Activated CD8-positive, alpha-beta T cell treated with anti-CD3 and anti-CD28 coated beads, Interleukin-2, amount 10 ng/mL, durations not matched to agents 7 days and 5 days (primary cell): ENCODE data around the gene NOS3. TPM values are rescaled to one million over a fixed set of nuclear protein-coding genes. Genes with fewer than 3 reads are reported as not detected.

Experiments used
- ATAC-seq: fragments of 150-1000 bp; cut with Tn5 transposase; one replicate; pipeline ENCODE4 v1.10.0; 2021; ENCODE audit warnings: moderate library complexity
- CTCF ChIA-PET: fragments of 350-600 bp; sonication (Branson Sonifier 250); formaldehyde crosslinking; loops from one replicate; lab custom pipeline; 2021; ENCODE audit warnings: antibody characterized with exemption; lab: Charles Lee
- POLR2A ChIA-PET: fragments of 350-600 bp; sonication (Branson Sonifier 250); formaldehyde crosslinking; loops from one replicate; lab custom pipeline; 2021; ENCODE audit warnings: antibody characterized with exemption; lab: Charles Lee
- DNase-seq: peaks from one replicate; pipeline ENCODE4 v3.0.0-alpha.2; 2020
- H3K27ac Mint-ChIP-seq: one replicate; pipeline ENCODE4 v1.8.0; 2021; ENCODE audit warnings: mild to moderate bottlenecking, mixed read lengths
- H3K27me3 Mint-ChIP-seq: one replicate; pipeline ENCODE4 v1.8.0; 2021; ENCODE audit warnings: low read depth, mixed read lengths
- H3K36me3 Mint-ChIP-seq: one replicate; pipeline ENCODE4 v1.8.0; 2021; ENCODE audit warnings: low read depth, mixed read lengths
- H3K4me1 Mint-ChIP-seq: one replicate; pipeline ENCODE4 v1.8.0; 2021; ENCODE audit warnings: low read depth, mixed read lengths
- H3K4me3 Mint-ChIP-seq: one replicate; pipeline ENCODE4 v1.8.0; 2021; ENCODE audit warnings: mild to moderate bottlenecking, mixed read lengths
- H3K9me3 Mint-ChIP-seq: one replicate; pipeline ENCODE4 v1.8.0; 2022; ENCODE audit warnings: mixed read lengths; ENCODE audit not compliant: insufficient read depth
- total RNA-seq, 2 experiments: library from RNA; stranded (reverse); gene quantifications; one replicate each; pipeline ENCODE4 v1.2.3, GENCODE V29; 2021

NOS3 gene
- total RNA-seq, 2 experiments from 2014 or later = 12.2 to 13.8 TPM

- Mint-ChIP-seq H3K36me3 (no peaks in the 10 kb centered on the region), H3K4me1 (peaks cover 1% of the 10 kb centered on the region), H3K9me3 (no peaks in the 10 kb centered on the region), H3K27me3 (peaks cover 26% of the 10 kb centered on the region), H3K27ac (no peak overlapping the region), H3K4me3 (no peak overlapping the region)
- POLR2A ChIA-PET = no interaction called here
- CTCF ChIA-PET = interaction anchor here (0.8 kb wide), 1 partner anchor 8 kb away, joined by 5 read pairs; no protein-coding TSS in a partner anchor
- ATAC-seq = no peak
- DNase-seq = no peak
Measured at GRCh38 chr7:150954201-150954985, 36.4 kb upstream of the NOS3 start.

GRCh38 chr7:150954986-150955518, 35.8 kb upstream of the NOS3 start:
- H3K4me3 Mint-ChIP-seq = no peak overlapping the region
- ATAC-seq (no peak), DNase-seq (no peak)
- no peak overlapping the region for H3K27ac Mint-ChIP-seq
- H3K27me3 Mint-ChIP-seq = peaks cover 32% of the 10 kb centered on the region
- H3K9me3 Mint-ChIP-seq = no peaks in the 10 kb centered on the region
- ChIA-PET POLR2A (no interaction called here), CTCF (no interaction called here)
- H3K4me1 Mint-ChIP-seq = no peaks in the 10 kb centered on the region
- H3K36me3 Mint-ChIP-seq = no peaks in the 10 kb centered on the region

DNA sequence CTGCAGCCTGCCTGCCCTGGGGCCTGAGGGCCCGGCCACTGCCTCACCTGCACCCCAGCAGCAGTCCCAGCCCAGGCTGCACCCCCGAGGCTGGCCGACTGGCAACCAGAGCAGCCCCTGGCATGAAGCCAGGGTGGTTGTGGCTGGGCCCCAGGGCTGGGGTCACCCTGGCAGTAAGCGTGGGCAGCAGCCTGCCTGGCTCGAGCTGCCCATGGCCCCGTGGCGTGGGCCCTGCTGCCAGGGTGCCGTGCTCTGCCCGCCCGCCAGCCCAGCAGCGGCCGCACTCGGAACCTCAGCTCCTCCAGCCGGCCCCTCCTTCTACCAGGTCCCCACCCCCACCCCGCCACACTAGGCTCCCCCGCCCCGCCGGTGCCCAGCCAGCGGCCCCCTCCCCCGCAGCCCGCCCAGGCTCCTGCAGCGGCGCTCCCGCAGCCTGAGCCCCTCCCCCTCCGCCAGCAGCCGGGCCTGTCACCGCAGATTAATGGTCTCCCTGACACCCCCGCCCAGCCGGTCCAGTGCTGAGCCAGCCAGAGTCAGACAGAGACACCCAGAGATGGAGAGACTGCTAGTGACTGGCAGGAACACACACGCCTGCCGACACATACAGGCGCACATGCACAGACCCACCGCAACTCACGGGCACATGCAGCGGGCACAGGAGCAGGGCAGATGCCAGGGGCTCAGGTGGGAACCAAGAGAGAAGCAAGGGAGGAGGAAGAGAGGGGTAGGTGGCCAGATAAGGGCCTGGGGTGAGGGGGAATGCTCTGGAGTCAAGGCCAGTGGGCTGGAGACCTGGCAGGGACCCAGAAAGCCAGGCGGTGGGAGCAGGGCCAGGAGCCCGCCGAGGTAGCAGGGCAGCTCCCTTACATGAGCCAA, 35.1 kb upstream of the NOS3 start:
- H3K9me3 Mint-ChIP-seq = no peaks in the 10 kb centered on the region
- peaks cover 35% of the 10 kb centered on the region for H3K27me3 Mint-ChIP-seq
- DNase-seq (no peak), ATAC-seq (no peak)
- H3K4me1 Mint-ChIP-seq = no peaks in the 10 kb centered on the region
- no peaks in the 10 kb centered on the region for H3K36me3 Mint-ChIP-seq
- no peak overlapping the region for H3K4me3 Mint-ChIP-seq
- ChIA-PET CTCF (no interaction called here), POLR2A (no interaction called here)
- H3K27ac Mint-ChIP-seq = no peak overlapping the region

- H3K27me3 Mint-ChIP-seq = peaks cover 35% of the 10 kb centered on the region
- CTCF ChIA-PET = no interaction called here
- no peaks in the 10 kb centered on the region for H3K36me3 Mint-ChIP-seq
- DNase-seq = no peak
- H3K4me3 Mint-ChIP-seq = no peak overlapping the region
- no peak for ATAC-seq
- H3K9me3 Mint-ChIP-seq = no peaks in the 10 kb centered on the region
- H3K27ac Mint-ChIP-seq = no peak overlapping the region
- H3K4me1 Mint-ChIP-seq = no peaks in the 10 kb centered on the region
- POLR2A ChIA-PET = no interaction called here
Measured at GRCh38 chr7:150956395-150957132, 34.3 kb upstream of the NOS3 start.

DNA sequence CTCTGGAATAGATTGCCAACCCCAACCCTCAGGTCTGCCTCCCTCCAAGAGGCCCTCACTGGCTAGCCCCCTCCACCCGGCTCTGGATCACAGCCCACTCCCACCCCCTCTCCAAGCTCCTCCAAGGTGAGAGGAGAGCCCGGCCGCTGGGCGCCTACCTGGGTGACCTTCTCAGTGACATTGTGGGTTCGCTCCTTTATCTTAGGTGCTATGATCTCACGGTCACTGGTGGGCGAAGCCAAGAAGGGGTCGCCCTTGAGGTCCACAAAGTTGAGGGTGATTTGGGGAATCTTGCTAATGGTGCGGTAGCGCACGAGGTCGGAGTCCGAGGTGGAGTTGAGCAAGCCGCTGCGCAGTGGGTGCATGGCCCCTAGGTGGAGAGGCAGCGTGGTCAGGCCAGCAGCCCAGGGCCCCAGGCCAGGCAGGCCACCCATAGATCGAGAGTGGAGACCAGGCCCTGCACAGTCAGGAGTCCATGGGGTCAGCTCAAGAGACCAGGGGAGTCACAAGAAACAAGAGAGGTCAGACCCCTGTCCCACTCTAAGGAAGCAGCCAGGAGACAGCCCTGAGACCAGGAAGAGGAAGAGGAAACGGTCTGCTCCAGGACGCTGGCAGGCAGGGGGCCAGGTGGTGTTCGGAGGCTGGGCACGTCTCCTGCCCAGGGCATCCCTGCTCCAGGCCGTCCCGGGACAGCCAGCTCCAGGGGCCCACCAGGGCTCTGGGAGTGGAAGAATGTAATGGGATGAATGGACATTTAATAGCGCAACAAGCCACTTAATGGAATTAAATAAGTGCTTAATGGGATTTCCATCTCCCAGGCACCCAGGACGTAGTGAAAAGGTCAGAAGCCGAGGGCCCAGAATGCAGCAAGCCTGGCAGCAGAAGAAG, 33.4 kb upstream of the NOS3 start:
- Mint-ChIP-seq H3K9me3 (no peaks in the 10 kb centered on the region), H3K27ac (no peak overlapping the region), H3K27me3 (peaks cover 35% of the 10 kb centered on the region), H3K4me3 (no peak overlapping the region), H3K4me1 (no peaks in the 10 kb centered on the region), H3K36me3 (no peaks in the 10 kb centered on the region)
- POLR2A ChIA-PET = no interaction called here
- DNase-seq (no peak), ATAC-seq (no peak)
- CTCF ChIA-PET = no interaction called here

DNA sequence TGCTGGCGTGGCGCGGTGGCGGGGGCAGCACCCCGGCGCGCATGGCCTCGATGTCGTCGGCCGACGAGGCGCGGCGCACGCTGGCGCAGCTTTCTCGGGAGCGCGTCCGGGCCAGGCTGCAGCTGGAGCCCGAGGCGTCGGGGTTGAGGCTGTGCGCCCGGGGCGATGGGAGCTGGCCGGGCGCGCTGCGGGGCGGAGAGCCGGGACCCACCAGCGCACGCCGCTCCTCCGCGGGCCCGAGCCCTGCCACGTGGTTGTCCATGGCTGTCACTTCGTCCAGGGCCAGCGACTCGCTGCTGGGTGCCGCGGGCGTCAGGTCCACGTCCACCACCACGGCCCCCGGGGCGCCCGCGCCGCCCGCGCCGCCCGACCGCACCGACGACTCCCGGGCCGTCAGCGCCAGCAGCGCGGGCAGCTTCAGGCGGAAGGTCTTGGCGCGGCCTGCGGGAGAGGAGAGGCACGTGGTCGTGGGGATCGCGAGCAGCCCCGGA, 32.7 kb upstream of the NOS3 start:
- Mint-ChIP-seq H3K36me3 (no peaks in the 10 kb centered on the region), H3K27ac (no peak overlapping the region), H3K4me3 (no peak overlapping the region), H3K27me3 (peaks cover 38% of the 10 kb centered on the region), H3K9me3 (no peaks in the 10 kb centered on the region), H3K4me1 (no peaks in the 10 kb centered on the region)
- CTCF ChIA-PET = no interaction called here
- POLR2A ChIA-PET = no interaction called here
- DNase-seq (no peak), ATAC-seq (no peak)

GRCh38 chr7:150958597-150958996, 32.2 kb upstream of the NOS3 start:
- H3K27ac Mint-ChIP-seq = no peak overlapping the region
- POLR2A ChIA-PET = no interaction called here

GRCh38 chr7:150959081-150959480, 31.7 kb upstream of the NOS3 start:
- no peaks in the 10 kb centered on the region for H3K36me3 Mint-ChIP-seq
- no peak overlapping the region for H3K27ac Mint-ChIP-seq
- peaks cover 39% of the 10 kb centered on the region for H3K27me3 Mint-ChIP-seq
- H3K4me1 Mint-ChIP-seq = no peaks in the 10 kb centered on the region
- ATAC-seq = no peak
- no peak for DNase-seq
- H3K4me3 Mint-ChIP-seq = no peak overlapping the region
- POLR2A ChIA-PET = no interaction called here
- H3K9me3 Mint-ChIP-seq = no peaks in the 10 kb centered on the region
- CTCF ChIA-PET = interaction anchor here (1.4 to 2.9 kb wide), 2 partner anchors 60 to 61 kb away, joined by 4 to 14 read pairs; no protein-coding TSS in a partner anchor

More at GRCh38 chr7:150958597-150958996, 32.2 kb upstream of the NOS3 start:
- ATAC-seq = no peak
- Mint-ChIP-seq H3K4me3 (no peak overlapping the region), H3K9me3 (no peaks in the 10 kb centered on the region), H3K4me1 (no peaks in the 10 kb centered on the region), H3K27me3 (peaks cover 39% of the 10 kb centered on the region), H3K36me3 (no peaks in the 10 kb centered on the region)
- CTCF ChIA-PET = no interaction called here
- DNase-seq = no peak

GRCh38 chr7:150959739-150960734, 30.8 kb upstream of the NOS3 start:
- Mint-ChIP-seq H3K9me3 (no peaks in the 10 kb centered on the region), H3K4me3 (no peak overlapping the region), H3K27me3 (peaks cover 39% of the 10 kb centered on the region), H3K27ac (no peak overlapping the region), H3K4me1 (no peaks in the 10 kb centered on the region), H3K36me3 (no peaks in the 10 kb centered on the region)
- ChIA-PET CTCF (interaction anchor here (0.7 to 6.2 kb wide), 5 partner anchors 11 to 62 kb away, joined by 3 to 82 read pairs (median 4); no protein-coding TSS in a partner anchor), POLR2A (no interaction called here)
- ATAC-seq (no peak), DNase-seq (no peak)
